Fibroblast of lung (primary cell): Measurements from ENCODE around the gene TAF1C. TPM values are rescaled to one million over a fixed set of nuclear protein-coding genes. Genes with fewer than 3 reads are reported as not detected.

Source experiments
- DNase-seq, 2 donors: peaks; one replicate each; pipeline versions ENCODE4 v3.0.0 to v3.0.0-alpha.2; 2010; ENCODE audit warnings: low read depth in 2 of 2
- H2AFZ ChIP-seq: 2 replicates; pipeline ENCODE4 v1.5.1; 2012; ENCODE audit warnings: low read length, control low read depth, inconsistent platforms
- H3K27ac ChIP-seq: 2 replicates; pipeline ENCODE4 v1.5.1; 2011; ENCODE audit warnings: low read length, control low read depth; ENCODE audit not compliant: insufficient read depth
- H3K27me3 ChIP-seq: 2 replicates; pipeline ENCODE4 v1.5.1; 2011; ENCODE audit warnings: mild to moderate bottlenecking, low read length; ENCODE audit not compliant: control insufficient read depth, insufficient read depth
- H3K36me3 ChIP-seq: 2 replicates; pipeline ENCODE4 v1.5.1; 2011; ENCODE audit warnings: low read length; ENCODE audit not compliant: control insufficient read depth, insufficient read depth
- H3K4me1 ChIP-seq: 2 replicates; pipeline ENCODE4 v1.5.1; 2011; ENCODE audit warnings: low read length; ENCODE audit not compliant: control insufficient read depth, insufficient read depth; ENCODE audit errors: extremely low read depth
- H3K4me2 ChIP-seq: 2 replicates; pipeline ENCODE4 v1.5.1; 2011; ENCODE audit warnings: low read length, control low read depth; ENCODE audit not compliant: insufficient read depth; ENCODE audit errors: extremely low read depth
- H3K4me3 ChIP-seq, 4 experiments: fragments of 200-600 bp in 1 of 4; sonication (generic) in 1 of 4; replicated peaks in 1 of 4; 2 replicates each; pipeline ENCODE4 v1.5.1; 2011 to 2016; ENCODE audit warnings: low read length in 4 of 4, low read depth in 3 of 4, mild to moderate bottlenecking in 3 of 4, control low read depth in 2 of 4, inconsistent platforms in 1 of 4, mixed read lengths in 1 of 4; ENCODE audit not compliant: insufficient read depth in 1 of 4; ENCODE audit errors: control extremely low read depth in 1 of 4
- H3K79me2 ChIP-seq: 2 replicates; pipeline ENCODE4 v1.5.1; 2012; ENCODE audit warnings: mild to moderate bottlenecking, low read length, inconsistent platforms; ENCODE audit not compliant: control insufficient read depth, insufficient read depth
- H3K9ac ChIP-seq: 2 replicates; pipeline ENCODE4 v1.5.1; 2011; ENCODE audit warnings: mild to moderate bottlenecking, low read length, control low read depth; ENCODE audit not compliant: insufficient read depth
- H3K9me3 ChIP-seq: 2 replicates; pipeline ENCODE4 v1.5.1; 2012; ENCODE audit warnings: low read depth, low read length; ENCODE audit not compliant: control insufficient read depth, insufficient read depth
- H4K20me1 ChIP-seq: 2 replicates; pipeline ENCODE4 v1.5.1; 2011; ENCODE audit warnings: low read length; ENCODE audit not compliant: control insufficient read depth, insufficient read depth; ENCODE audit errors: extremely low read depth
- CTCF ChIP-seq, 2 donors: IDR thresholded peaks in 1 of 2; conservative IDR thresholded peaks in 1 of 2; 1 replicate in 1 of 2; 2 replicates in 1 of 2; pipeline ENCODE4 v1.5.1; 2011 to 2012; ENCODE audit warnings: low read length in 2 of 2, control low read depth in 1 of 2, inconsistent platforms in 1 of 2, low read depth in 1 of 2, mild to moderate bottlenecking in 1 of 2
- EZH2 ChIP-seq: IDR thresholded peaks from 2 replicates; pipeline ENCODE4 v1.5.1; 2012; ENCODE audit warnings: low read length, control low read depth, mild to moderate bottlenecking; ENCODE audit errors: missing control alignments
- polyA plus RNA-seq, 2 donors: library from polyadenylated mRNA; depleted of rRNA in 1 of 2; stranded (reverse) in 1 of 2; unstranded in 1 of 2; fragments of >200 nt; gene quantifications; 2 replicates each; pipeline ENCODE4 v1.2.1, GENCODE V29; 2011 to 2012; ENCODE audit warnings: missing spikeins in 1 of 2
- total RNA-seq: library from RNA; depleted of rRNA; stranded (reverse); fragments of >200 nt; gene quantifications from 2 replicates; pipeline ENCODE4 v1.2.1, GENCODE V29; 2014

Gene TAF1C
- total and polyA plus RNA-seq, 2 donors (not counting 1 experiment from before 2014, with no cell fraction given), result 9.3 to 12.9 TPM

- TF ChIP-seq CTCF (conservative IDR thresholded peaks at IDR 0.05 in 1 of 2, IDR thresholded peaks at IDR 0.05 in 1 of 2; ENCODE audit: low read depth in 1 of 2, low read length in 2 of 2), result no peak
- no peak for TF ChIP-seq EZH2
- no peaks in the 10 kb centered on the region for H3K36me3 ChIP-seq
- no peak overlapping the region for H3K4me2 ChIP-seq
- H3K9me3 ChIP-seq, result no peaks in the 10 kb centered on the region
- no peaks in the 10 kb centered on the region for H3K4me1 ChIP-seq
- H3K27me3 ChIP-seq, result peaks cover 8% of the 10 kb centered on the region
- no peak overlapping the region for H2AFZ ChIP-seq
- no peak overlapping the region for H3K9ac ChIP-seq
- no peak overlapping the region for H3K27ac ChIP-seq
- no peaks in the 10 kb centered on the region for H4K20me1 ChIP-seq
- H3K4me3 ChIP-seq, result no peak overlapping the region
- no peak for DNase-seq
- no peaks in the 10 kb centered on the region for H3K79me2 ChIP-seq
Measured at GRCh38 chr16:84153660-84154214, 33.1 kb downstream of the TAF1C start.

- DNase-seq, result no peak
- Histone ChIP-seq H3K9me3 (no peaks in the 10 kb centered on the region), H3K4me2 (no peak overlapping the region), H3K4me1 (no peaks in the 10 kb centered on the region), H4K20me1 (no peaks in the 10 kb centered on the region), H3K27ac (no peak overlapping the region), H3K27me3 (no peaks in the 10 kb centered on the region), H3K4me3 (no peak overlapping the region), H3K9ac (no peak overlapping the region), H2AFZ (no peak overlapping the region), H3K36me3 (no peaks in the 10 kb centered on the region), H3K79me2 (no peaks in the 10 kb centered on the region)
- TF ChIP-seq EZH2, result no peak
- no peak for TF ChIP-seq CTCF (conservative IDR thresholded peaks at IDR 0.05 in 1 of 2, IDR thresholded peaks at IDR 0.05 in 1 of 2; ENCODE audit: low read depth in 1 of 2, low read length in 2 of 2)
Measured at GRCh38 chr16:84150926-84151325, 35.9 kb downstream of the TAF1C start.

GRCh38 chr16:84144859-84145639 lies 41.8 kb downstream of the TAF1C start, which contains the start of the genes DNAAF1 and HSDL1:
DNAAF1 (plus strand) TSS chr16:84145308; CDS start chr16:84145441, 133 bp downstream.
HSDL1 (minus strand) TSS chr16:84145177; CDS start chr16:84131321, 13,856 bp downstream.
- H3K79me2 ChIP-seq, result peaks cover 9% of the 10 kb centered on the region
- DNase-seq, result peak; percentile 63 to 76
- H3K4me1 ChIP-seq, result peaks cover 2% of the 10 kb centered on the region
- peak within 1 kb of the TSS; percentile 81 for H2AFZ ChIP-seq
- peak within 1 kb of the TSS; percentile 67 for H3K9ac ChIP-seq
- H3K27me3 ChIP-seq, result no peaks in the 10 kb centered on the region
- H4K20me1 ChIP-seq, result no peaks in the 10 kb centered on the region
- no peaks in the 10 kb centered on the region for H3K9me3 ChIP-seq
- H3K4me2 ChIP-seq, result peak within 1 kb of the TSS; percentile 88
- peak within 1 kb of the TSS; percentile 71 to 87 (median 78) for H3K4me3 ChIP-seq
- TF ChIP-seq CTCF (conservative IDR thresholded peaks at IDR 0.05 in 1 of 2, IDR thresholded peaks at IDR 0.05 in 1 of 2; ENCODE audit: low read depth in 1 of 2, low read length in 2 of 2), result no peak
- no peak for TF ChIP-seq EZH2
- no peaks in the 10 kb centered on the region for H3K36me3 ChIP-seq
- H3K27ac ChIP-seq, result peak within 1 kb of the TSS; percentile 43
